Astrocyte (in vitro differentiated cells and primary cell): Measurements from ENCODE around the gene DHRS4.
"Not testable (repeated sequence)": the region's sequence is repeated elsewhere in the genome, so short reads cannot be mapped to it uniquely, and the experiment has no call there.

Experiments
- EZH2 ChIP-seq: IDR thresholded peaks from 2 replicates; pipeline ENCODE4 v1.6.1; 2012; ENCODE audit warnings: mild to moderate bottlenecking, low read length, inconsistent platforms; ENCODE audit not compliant: insufficient read depth
- TF ChIP-seq, protein P1 (sequence below): IDR thresholded peaks from 2 replicates; pipeline ENCODE4 v1.5.1; 2011; ENCODE audit warnings: low read depth, mild to moderate bottlenecking, inconsistent platforms, low read length, moderate library complexity; ENCODE audit not compliant: insufficient read depth

DNA sequence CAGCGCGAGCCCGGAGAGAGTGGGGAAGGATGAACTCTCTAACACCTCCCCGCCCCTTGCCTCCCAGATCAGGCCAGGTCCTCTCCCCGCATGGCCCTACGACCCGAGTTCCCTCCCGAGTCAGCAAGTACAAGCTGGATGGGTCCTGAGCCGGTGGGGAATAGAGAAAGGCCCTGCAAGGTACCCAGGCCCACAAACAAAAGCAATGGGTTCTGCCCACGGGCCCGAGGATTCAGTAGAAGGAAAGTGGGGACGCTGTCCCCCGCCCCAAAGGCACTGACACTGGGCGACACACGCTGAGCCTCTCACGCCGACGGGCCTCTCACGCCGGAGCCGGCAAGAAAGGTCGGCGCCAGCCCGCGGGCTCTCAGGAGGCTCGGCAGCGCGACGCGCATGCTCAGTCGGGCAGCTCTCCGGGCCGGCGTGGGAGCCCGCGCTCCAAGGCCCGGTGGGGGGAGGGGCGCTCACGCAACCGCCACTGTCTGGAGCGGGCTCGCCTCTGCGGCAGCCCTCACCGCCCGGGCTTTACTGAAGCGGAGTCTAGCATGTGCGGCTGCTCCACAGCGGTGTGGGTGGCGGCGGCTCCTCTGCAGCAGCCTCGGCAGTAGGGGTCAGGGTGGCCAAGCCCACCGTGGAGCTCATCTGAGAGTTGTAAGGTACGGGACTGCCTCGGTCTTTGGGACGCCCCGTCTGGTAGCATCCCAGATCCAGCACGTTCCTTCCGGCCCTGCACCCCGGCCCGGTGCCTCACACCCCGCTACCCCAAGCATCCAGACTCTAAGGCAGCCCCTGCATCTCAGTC is 16.1 kb downstream of the DHRS4 start:
- TF ChIP-seq, protein P1, sequence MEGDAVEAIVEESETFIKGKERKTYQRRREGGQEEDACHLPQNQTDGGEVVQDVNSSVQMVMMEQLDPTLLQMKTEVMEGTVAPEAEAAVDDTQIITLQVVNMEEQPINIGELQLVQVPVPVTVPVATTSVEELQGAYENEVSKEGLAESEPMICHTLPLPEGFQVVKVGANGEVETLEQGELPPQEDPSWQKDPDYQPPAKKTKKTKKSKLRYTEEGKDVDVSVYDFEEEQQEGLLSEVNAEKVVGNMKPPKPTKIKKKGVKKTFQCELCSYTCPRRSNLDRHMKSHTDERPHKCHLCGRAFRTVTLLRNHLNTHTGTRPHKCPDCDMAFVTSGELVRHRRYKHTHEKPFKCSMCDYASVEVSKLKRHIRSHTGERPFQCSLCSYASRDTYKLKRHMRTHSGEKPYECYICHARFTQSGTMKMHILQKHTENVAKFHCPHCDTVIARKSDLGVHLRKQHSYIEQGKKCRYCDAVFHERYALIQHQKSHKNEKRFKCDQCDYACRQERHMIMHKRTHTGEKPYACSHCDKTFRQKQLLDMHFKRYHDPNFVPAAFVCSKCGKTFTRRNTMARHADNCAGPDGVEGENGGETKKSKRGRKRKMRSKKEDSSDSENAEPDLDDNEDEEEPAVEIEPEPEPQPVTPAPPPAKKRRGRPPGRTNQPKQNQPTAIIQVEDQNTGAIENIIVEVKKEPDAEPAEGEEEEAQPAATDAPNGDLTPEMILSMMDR: not testable (repeated sequence)
- TF ChIP-seq EZH2: not testable (repeated sequence)
